SU-DHL-6 (cell line): ENCODE data around the gene MAST4.

Source experiments
- H2AFZ ChIP-seq: fragments of 200-600 bp; sonication (generic); 2 replicates; pipeline ENCODE4 v1.6.1; 2014; ENCODE audit warnings: low read depth, mild to moderate bottlenecking, moderate library complexity, mixed read lengths, antibody characterized with exemption, low read length; ENCODE audit not compliant: severe bottlenecking
- H3F3A ChIP-seq: fragments of 200-600 bp; shearing (Covaris generic); 2 replicates; pipeline ENCODE4 v1.6.0; 2016; ENCODE audit warnings: antibody characterized with exemption, mild to moderate bottlenecking; ENCODE audit not compliant: insufficient read depth
- H3K27ac ChIP-seq: fragments of 200-600 bp; sonication (generic); 2 replicates; pipeline ENCODE4 v1.5.1; 2016; ENCODE audit warnings: low read depth, mild to moderate bottlenecking, low read length, moderate library complexity, mixed read lengths
- H3K27me3 ChIP-seq: fragments of 200-600 bp; sonication (generic), shearing (Covaris generic); 2 replicates; pipeline ENCODE4 v1.6.0; 2014; ENCODE audit warnings: mild to moderate bottlenecking, low read length
- H3K36me3 ChIP-seq: fragments of 200-600 bp; sonication (generic); 2 replicates; pipeline ENCODE4 v1.6.1; 2014; ENCODE audit warnings: mild to moderate bottlenecking, low read length, mixed read lengths
- H3K4me2 ChIP-seq: fragments of 300-600, 200-600 bp; shearing (Covaris generic), sonication (generic); 2 replicates; pipeline ENCODE4 v1.6.0; 2014; ENCODE audit warnings: low read length, low read depth, mild to moderate bottlenecking; ENCODE audit not compliant: poor library complexity, severe bottlenecking
- H3K4me3 ChIP-seq: fragments of 200-600 bp; sonication (generic); 2 replicates; pipeline ENCODE4 v1.5.1; 2014; ENCODE audit warnings: antibody characterized with exemption, low read length, mild to moderate bottlenecking, mixed read lengths; ENCODE audit not compliant: insufficient read depth, poor library complexity, severe bottlenecking
- H3K79me2 ChIP-seq: fragments of 200-600 bp; sonication (generic); 2 replicates; pipeline ENCODE4 v1.6.1; 2014; ENCODE audit warnings: mild to moderate bottlenecking, low read length, moderate library complexity; ENCODE audit not compliant: insufficient read depth
- H3K9ac ChIP-seq: fragments of 200-600 bp; sonication (generic); 2 replicates; pipeline ENCODE4 v1.7.0; 2014; ENCODE audit warnings: mild to moderate bottlenecking, low read length
- H3K9me2 ChIP-seq: fragments of 200-600 bp; sonication (generic); replicated peaks from 2 replicates; pipeline ENCODE4 v1.6.1; 2014; ENCODE audit warnings: low read length; ENCODE audit not compliant: insufficient read depth
- H3K9me3 ChIP-seq: fragments of 200-600 bp; sonication (generic); 2 replicates; pipeline ENCODE4 v1.6.1; 2014; ENCODE audit warnings: low read length, mixed read lengths; ENCODE audit not compliant: insufficient read depth
- H4K20me1 ChIP-seq: fragments of 200-600 bp; sonication (generic); 2 replicates; pipeline ENCODE4 v1.6.1; 2014; ENCODE audit warnings: low read depth, mild to moderate bottlenecking, antibody characterized with exemption, low read length, moderate library complexity, mixed read lengths
- EZH2phosphoT487 ChIP-seq: fragments of 200-600 bp; sonication (generic), shearing (Covaris generic); conservative IDR thresholded peaks from 2 replicates; pipeline ENCODE4 v1.6.1; 2018; ENCODE audit warnings: mild to moderate bottlenecking, antibody characterized with exemption, low read length, moderate library complexity, mixed read lengths
- TF ChIP-seq, protein P1 (sequence below): fragments of 200-600 bp; sonication (generic); IDR thresholded peaks from one replicate; pipeline ENCODE4 v1.5.1; 2017; ENCODE audit warnings: antibody characterized with exemption, mild to moderate bottlenecking, low read length, moderate library complexity; ENCODE audit not compliant: insufficient read depth, poor library complexity, severe bottlenecking

Gene MAST4

DNA sequence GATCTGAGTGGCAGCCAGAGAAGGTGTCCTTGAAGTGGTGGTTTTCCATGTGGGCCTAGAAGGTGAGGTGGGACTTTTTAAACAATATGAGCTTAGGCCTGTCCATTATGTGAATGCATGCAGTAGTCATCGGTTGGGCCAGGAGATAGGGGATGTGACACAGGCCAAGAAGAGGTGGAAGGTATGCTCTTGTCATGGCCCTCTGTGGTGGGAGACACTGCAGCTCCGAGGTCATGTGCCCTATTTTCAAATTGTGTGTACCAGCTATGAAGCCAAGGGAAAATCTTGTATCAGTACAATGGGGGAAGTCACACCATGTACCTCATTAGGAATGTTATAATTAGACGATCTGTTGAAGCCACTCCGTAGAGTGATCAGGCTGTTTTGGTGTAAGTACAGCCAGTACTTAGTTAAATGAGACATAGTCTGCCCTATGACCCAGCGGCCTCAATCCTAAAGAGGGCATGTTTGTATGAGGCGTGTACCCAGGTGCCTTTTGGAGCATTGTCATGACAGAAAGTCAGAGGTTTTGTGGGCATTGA is 280.1 kb downstream of the MAST4 start:
- Histone ChIP-seq H3K36me3 (no peaks in the 10 kb centered on the region), H3K4me3 (no peak overlapping the region), H3K9me2 (no peaks in the 10 kb centered on the region), H3K4me2 (no peak overlapping the region), H3K9ac (no peak overlapping the region), H2AFZ (no peak overlapping the region), H3K79me2 (no peaks in the 10 kb centered on the region), H4K20me1 (no peaks in the 10 kb centered on the region), H3K9me3 (no peaks in the 10 kb centered on the region), H3F3A (no peaks in the 10 kb centered on the region), H3K27me3 (no peaks in the 10 kb centered on the region), H3K27ac (no peak overlapping the region)
- no peak for TF ChIP-seq EZH2phosphoT487
- TF ChIP-seq, protein P1, sequence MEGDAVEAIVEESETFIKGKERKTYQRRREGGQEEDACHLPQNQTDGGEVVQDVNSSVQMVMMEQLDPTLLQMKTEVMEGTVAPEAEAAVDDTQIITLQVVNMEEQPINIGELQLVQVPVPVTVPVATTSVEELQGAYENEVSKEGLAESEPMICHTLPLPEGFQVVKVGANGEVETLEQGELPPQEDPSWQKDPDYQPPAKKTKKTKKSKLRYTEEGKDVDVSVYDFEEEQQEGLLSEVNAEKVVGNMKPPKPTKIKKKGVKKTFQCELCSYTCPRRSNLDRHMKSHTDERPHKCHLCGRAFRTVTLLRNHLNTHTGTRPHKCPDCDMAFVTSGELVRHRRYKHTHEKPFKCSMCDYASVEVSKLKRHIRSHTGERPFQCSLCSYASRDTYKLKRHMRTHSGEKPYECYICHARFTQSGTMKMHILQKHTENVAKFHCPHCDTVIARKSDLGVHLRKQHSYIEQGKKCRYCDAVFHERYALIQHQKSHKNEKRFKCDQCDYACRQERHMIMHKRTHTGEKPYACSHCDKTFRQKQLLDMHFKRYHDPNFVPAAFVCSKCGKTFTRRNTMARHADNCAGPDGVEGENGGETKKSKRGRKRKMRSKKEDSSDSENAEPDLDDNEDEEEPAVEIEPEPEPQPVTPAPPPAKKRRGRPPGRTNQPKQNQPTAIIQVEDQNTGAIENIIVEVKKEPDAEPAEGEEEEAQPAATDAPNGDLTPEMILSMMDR = no peak

DNA sequence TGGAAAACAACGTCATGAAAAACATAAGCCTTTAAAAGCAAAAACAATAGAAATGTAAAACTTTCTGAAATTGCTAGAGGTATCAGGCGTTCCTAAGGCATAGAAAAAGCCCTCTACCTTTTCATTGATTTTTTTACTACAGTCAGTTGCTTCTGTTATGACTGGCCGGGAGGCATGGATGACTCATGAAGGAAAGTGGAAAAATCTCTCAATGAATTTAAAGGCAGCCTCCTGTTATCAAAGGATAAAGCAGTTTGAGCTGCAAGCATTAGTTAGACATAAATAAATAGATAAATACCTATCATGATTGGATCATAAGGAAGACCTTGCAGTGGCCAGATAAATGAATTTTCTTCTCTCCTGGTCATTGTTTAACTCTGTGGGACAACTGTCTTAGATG is 281.6 kb downstream of the MAST4 start:
- TF ChIP-seq, protein P1 = no peak
- TF ChIP-seq EZH2phosphoT487 = no peak
- H3K9me3 ChIP-seq = no peaks in the 10 kb centered on the region
- no peak overlapping the region for H3K4me3 ChIP-seq
- no peak overlapping the region for H3K4me2 ChIP-seq
- no peaks in the 10 kb centered on the region for H3K27me3 ChIP-seq
- no peaks in the 10 kb centered on the region for H3K36me3 ChIP-seq
- H2AFZ ChIP-seq = no peak overlapping the region
- no peaks in the 10 kb centered on the region for H4K20me1 ChIP-seq
- H3K27ac ChIP-seq = no peak overlapping the region
- H3K9ac ChIP-seq = no peak overlapping the region
- no peaks in the 10 kb centered on the region for H3K79me2 ChIP-seq
- no peaks in the 10 kb centered on the region for H3F3A ChIP-seq
- H3K9me2 ChIP-seq = no peaks in the 10 kb centered on the region

DNA sequence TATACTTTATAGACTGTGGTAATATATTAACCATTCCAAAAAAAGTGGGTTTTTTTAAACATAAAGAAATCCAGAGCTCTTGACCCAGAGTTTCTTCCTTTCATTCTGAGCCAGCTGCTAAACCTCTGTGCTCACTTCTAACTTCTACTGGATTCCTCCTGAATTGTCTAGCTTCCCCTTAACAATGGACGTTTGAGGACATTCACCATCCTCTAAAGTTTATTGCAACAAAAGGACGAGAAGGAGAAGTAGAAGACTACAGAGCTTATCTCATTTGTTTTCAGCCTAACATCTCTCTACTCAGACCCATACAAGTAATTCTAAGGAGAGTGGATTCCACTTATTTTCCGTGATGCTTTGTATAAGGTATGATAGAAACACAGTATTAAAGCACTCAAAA is 284.2 kb downstream of the MAST4 start:
- Histone ChIP-seq H3K79me2 (no peaks in the 10 kb centered on the region), H3K27ac (no peak overlapping the region)

More for the DNA sequence above, 284.2 kb downstream of the MAST4 start:
- Histone ChIP-seq H3K36me3 (no peaks in the 10 kb centered on the region), H3K9me3 (no peaks in the 10 kb centered on the region), H4K20me1 (no peaks in the 10 kb centered on the region), H2AFZ (no peak overlapping the region), H3F3A (no peaks in the 10 kb centered on the region), H3K9me2 (no peaks in the 10 kb centered on the region), H3K9ac (no peak overlapping the region), H3K4me2 (no peak overlapping the region), H3K27me3 (no peaks in the 10 kb centered on the region), H3K4me3 (no peak overlapping the region)
- TF ChIP-seq, protein P1 = no peak
- no peak for TF ChIP-seq EZH2phosphoT487
